IMR-90 (cell line): ENCODE results near the gene DCDC1.

Source experiments
- POLR2A ChIP-seq: IDR thresholded peaks from 2 replicates; pipeline ENCODE4 v1.6.1; 2012; ENCODE audit warnings: mild to moderate bottlenecking, low read depth, low read length
- RCOR1 ChIP-seq: IDR thresholded peaks from 2 replicates; pipeline ENCODE4 v1.6.1; 2012; ENCODE audit warnings: mild to moderate bottlenecking, low read length, improper control_type of control experiment; ENCODE audit not compliant: insufficient replicate concordance
- RFX5 ChIP-seq: IDR thresholded peaks from 2 replicates; pipeline ENCODE4 v1.8.0; 2012; ENCODE audit warnings: low read depth, mild to moderate bottlenecking, low read length, moderate library complexity
- TF ChIP-seq, protein P1 (sequence below): conservative IDR thresholded peaks from 2 replicates; pipeline ENCODE4 v1.5.1; 2012; ENCODE audit warnings: mild to moderate bottlenecking, low read depth, low read length, improper control_type of control experiment

DNA sequence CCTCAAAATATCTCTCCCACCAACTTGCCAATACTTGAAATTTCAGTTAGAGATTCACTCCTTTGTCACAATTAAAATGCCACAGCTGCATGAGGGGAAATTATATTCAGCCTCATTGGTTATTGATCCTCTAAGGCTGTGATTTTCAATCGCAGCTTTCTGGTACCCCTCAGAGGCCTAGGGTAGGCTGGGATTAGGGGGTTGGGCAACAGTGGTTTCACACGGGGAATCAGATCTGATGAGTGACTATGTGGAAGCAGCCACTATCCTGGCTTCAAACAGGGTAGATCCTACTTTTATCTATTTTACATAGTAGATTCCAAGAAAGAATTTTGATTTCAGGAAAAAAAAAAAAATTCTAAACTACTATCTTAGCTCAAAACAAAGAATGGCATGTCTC lies 252.5 kb downstream of the DCDC1 start:
- TF ChIP-seq, protein P1, sequence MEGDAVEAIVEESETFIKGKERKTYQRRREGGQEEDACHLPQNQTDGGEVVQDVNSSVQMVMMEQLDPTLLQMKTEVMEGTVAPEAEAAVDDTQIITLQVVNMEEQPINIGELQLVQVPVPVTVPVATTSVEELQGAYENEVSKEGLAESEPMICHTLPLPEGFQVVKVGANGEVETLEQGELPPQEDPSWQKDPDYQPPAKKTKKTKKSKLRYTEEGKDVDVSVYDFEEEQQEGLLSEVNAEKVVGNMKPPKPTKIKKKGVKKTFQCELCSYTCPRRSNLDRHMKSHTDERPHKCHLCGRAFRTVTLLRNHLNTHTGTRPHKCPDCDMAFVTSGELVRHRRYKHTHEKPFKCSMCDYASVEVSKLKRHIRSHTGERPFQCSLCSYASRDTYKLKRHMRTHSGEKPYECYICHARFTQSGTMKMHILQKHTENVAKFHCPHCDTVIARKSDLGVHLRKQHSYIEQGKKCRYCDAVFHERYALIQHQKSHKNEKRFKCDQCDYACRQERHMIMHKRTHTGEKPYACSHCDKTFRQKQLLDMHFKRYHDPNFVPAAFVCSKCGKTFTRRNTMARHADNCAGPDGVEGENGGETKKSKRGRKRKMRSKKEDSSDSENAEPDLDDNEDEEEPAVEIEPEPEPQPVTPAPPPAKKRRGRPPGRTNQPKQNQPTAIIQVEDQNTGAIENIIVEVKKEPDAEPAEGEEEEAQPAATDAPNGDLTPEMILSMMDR = no peak
- TF ChIP-seq POLR2A (no peak), RCOR1 (no peak), RFX5 (no peak)
